SHP77 (cell line): ENCODE data around the gene TELO2.

ENCODE experiments used
- DNase-seq, 2 experiments: peaks; one replicate each; lab custom pipeline; 2025; lab: John Stamatoyannopoulos, UW

TELO2 gene

DNA sequence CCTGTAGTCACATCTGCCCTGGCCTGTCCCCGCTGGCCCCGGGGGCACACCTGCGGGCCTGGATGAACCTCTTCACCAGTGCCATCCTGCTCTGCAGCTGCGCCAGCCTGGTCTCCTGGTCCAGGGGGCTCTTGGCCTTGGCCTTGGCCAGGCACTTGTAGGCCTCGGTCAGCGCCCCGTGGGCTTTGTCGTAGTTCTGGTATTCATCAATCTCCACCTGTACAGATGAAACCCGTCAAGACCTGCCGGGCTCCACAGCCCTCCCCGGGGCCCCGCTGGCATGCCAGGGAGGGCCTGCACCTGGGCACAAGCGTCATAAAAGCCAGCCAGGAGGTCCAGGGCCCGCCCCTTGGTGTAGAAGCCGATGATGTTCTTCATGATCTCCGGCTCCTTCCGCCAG, 26.7 kb downstream of the TELO2 start:
- no peak for DNase-seq

GRCh38 chr16:1520461-1520860, 27.3 kb downstream of the TELO2 start:
- DNase-seq = no peak

GRCh38 chr16:1523581-1524245, 30.6 kb downstream of the TELO2 start:
- DNase-seq = no peak

DNA sequence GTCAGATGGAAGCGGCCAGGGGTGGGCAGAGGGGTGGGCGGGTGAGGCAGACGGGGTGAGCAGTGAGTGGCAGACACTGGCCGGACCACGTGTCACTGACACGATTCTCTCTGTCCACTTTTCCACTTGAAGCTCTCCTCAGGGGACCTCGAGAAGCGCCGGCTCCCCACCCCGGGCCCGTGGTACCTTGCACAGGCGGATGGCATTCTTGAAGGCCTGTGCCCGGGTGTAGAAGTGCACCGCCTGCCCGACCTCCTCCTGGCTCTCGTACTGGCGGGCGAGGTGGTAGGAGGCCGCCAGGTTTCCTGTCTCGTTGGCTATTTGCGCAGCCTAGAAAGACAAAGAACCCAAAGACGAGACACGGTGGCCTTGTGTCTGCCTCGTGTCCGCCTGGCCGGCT, 31.2 kb downstream of the TELO2 start:
- DNase-seq = no peak

GRCh38 chr16:1525871-1526607, 32.9 kb downstream of the TELO2 start:
- DNase-seq = no peak

DNA sequence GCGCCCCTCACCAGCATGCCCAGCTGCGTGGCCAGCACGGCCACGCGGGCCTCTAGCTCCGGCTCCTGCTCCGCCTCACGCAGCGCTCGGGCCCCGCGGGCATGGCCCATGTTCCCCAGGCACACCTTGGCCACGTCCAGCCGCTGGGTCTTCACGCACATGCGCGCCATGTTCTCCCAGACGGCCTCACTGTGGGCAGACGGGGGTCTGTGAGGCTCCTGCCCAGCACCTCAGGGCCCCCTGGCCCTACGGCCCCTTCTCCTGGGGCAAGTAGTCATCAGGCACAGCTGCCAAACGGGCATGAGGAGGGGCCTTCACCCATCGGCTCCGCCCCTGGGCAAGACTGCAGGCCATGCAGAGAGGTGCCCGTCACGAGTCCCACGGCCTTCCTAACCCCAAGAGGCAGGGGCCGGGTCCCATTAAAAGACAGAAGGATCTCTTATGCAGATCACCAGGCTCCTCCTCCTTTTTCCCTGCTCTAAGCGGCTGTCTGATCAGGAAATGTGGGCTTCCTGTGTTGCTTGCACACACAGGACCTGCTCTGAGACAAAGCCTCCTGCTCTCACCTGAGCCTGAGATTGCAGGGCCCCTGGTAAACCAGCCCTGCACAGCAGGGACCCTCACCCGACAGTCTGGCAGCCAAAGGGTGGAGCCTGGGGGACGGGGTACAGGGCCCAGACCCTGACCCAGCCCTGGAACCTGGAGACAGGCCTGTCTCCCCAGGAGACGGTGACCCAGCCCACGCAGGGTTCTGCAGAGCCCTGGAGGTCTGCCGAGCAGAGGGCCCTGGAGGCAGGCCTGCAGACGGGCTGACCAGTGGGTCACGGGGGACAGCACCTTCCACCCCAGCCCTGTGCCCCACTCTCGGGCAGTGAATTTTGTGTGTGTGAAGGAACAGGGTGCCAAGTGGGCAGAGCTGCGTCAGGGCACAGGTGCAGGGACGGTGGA, 33.7 kb downstream of the TELO2 start:
- no peak for DNase-seq

DNA sequence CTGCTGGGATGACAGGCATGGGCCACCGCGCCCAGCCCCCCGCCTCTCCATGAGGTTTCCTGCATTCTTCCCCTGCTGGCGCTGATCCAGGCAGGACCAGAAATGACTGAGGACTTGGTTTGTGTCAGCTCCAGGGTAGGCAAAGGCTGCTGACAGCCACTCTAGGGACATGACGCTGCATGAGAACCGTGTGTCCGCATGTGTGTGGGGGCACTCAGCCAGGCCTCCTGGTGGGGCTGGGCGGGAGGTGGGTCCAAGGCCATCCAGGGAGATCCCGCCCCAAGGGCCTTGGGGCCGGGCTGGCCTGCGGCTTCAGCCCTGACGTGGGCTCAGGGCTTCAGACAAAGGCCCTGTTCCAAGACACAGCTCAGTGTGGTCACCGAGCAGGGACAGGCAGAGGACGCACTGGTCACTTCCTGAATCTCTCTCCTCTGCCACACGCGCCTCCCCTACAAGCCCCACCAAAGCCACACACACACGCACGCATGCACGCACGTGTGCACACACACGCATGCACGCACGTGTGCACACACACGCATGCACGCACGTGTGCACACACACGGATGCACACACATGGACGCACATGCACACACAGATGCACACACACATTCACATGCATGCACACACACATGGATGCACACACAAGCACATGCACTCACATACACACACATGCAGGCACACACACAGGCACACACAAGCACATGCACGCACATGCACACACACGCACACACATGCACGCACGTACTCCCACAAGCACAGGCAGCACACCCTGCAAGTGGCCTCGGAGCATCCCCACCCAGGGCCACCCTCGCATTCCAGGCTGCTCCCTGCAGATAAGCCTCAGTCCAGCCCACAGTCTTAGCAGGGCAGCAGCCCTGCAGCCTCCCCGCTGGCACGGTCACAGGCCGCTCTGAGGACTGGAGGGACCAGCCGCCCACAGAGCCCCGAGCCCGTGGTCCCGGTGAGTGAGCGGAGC, 35.0 kb downstream of the TELO2 start:
- no peak for DNase-seq

DNA sequence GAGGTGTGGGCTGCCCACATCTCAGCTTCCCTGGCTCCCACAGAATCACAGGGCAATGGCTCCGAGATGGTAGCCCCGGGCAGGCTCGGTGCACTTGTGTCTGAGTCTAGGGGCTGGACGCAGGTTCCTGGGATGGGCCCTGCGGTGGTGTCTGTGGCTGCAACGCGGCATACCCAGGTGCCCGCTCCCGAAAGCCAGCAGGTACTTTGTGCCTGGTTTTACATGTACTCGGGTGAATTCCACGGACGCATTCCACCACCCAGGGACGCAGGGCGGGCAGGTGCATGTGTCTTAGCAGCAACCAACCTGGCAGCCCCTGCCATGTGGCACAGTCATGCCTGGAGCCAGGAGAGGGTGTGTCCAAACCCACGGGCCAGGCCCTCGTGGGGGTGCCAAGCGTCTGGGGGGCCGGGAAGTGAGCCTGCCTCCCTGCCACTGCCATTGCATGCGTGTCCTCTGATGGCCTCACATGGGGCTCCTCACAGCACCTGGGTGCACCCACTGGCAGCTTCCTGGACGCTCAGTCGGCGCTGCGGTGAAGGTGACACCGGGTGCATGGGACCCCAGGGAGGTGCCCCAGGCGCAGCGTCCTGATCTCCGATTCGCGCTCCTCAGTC, 35.9 kb downstream of the TELO2 start:
- no peak for DNase-seq

- DNase-seq = no peak
Observed at GRCh38 chr16:1530349-1530882, 37.3 kb downstream of the TELO2 start.

DNA sequence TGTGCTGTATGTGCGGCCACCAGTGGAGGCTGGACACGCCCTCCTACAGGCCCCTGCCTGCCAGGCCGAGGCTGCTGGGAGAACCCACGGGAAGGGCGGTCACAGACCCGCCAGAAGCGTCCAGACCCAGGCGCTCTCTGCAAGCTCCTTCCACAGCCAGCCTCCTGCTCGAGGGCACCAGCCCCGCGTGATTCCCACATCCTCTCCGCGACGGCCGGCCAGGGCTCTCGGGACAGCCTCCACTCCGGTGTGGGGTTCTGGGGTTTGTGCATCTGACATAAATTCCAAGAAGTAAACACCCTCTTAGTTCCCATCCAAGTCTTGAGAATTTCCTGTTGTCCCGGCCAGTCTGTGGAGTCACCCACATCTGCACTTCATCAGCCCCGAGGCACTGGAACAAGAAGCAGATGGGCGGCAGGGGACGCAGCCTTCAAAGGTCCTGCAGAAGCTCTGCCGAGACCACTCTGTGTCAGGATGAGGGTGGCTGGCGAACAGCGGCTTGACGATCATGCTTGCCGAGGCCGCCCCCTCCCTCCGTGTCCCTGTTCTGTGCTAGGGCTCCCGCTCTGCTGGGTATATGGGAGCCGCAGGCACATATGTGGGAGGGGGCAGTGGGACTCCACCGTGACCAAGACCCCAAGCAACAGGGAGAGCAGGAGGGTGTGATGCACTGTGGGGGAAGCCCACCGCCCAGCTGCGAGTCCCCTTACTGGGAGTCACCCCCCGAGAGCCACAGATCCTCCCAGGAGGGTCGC, 37.9 kb downstream of the TELO2 start:
- DNase-seq = no peak

- DNase-seq = no peak
Observed at GRCh38 chr16:1531638-1531910, 38.4 kb downstream of the TELO2 start.

- no peak for DNase-seq
Observed at GRCh38 chr16:1532081-1532760, 39.1 kb downstream of the TELO2 start.

DNA sequence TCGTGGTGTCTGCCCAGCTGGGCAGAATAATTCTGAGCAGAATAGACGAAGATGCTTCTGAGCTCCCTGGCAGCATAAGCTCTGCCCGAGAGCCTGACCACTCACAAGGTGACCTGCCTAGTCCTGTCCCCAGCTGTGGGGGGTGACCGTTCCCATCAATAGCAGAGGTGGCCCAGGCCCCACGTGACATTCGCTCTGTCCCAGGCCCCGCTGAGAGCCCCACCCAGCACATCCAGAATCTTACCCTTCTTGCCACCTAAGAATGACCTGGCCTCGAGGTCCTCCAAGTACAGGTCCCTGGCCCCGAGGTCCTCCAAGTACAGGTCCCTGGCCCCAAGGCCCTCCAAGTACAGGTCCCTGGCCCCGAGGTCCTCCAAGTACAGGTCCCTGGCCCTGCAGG, 39.6 kb downstream of the TELO2 start:
- DNase-seq = no peak

DNA sequence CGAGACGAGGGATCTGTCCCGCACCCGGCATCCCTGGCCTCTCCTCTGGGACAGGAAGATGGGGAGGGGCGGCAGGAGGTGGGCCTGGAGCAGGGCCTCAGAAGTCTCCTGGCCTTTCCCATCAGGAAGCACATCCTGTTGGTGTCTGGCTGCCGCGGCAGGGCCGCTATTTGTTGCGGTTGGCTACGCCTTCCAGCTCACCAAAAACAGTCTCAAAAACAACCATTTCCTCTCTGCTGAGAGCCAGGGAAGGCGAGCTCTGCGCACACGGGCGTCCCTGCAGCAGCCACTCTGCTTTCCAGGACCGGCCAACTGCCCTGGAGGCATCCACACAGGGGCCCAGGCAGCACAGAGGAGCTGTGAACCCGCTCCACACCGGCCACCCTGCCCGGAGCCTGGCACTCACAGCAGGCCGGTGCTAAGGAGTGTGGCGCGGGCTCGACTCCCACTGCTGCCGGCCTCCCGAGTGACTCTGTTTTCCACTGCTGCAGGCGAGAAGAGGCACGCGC, 40.3 kb downstream of the TELO2 start, which contains the start of gene TMEM204:
Gene TMEM204 (plus strand): TSS at position 224 of the 509 bp plus-strand sequence. CDS start 610 bp downstream, outside the sequence.
- DNase-seq = no peak

- no peak for DNase-seq
Observed at GRCh38 chr16:1534021-1535020, 41.2 kb downstream of the TELO2 start.

DNA sequence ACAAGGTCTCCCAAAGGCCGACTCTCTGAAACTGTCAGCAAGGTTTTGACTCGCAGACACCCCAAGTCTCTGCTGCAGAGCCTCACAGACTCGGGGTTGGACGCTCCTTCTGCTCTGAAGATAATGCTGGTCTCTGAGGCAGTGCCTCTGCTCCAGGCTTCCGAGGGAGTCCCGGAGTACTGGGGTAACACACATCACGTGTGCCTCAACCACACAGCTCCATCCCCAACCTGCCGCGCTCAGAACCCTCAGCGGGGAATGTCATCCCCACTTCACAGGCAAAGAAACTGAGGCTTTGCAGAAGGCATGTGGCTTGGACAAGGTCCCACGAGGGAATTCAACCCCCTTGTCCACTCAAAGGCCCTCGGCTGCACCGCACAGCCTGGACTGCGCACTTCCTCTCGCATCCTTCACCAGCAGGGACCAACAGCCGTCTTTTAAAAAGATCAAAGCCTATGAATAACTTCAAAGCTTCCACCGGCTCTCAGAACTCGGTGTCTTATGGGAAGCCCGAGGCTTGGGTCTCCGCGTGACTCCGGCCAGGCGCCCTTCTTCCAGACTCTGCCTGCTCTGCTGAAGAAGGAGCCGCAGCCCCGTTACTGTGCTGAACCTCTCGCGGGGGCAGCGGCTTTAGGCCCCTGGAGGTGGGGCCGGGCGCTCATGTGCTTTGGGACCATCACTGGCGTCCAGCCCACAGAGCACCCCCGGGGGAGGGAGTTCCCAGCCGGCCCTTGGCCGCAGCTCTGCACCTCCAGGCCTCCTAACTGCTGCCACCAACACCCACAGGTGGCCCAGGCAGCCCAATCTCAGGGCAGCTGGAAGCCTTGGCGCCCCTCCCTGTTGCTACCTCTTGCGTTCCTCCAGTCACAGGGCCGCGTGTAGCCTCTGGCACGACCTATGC, 42.5 kb downstream of the TELO2 start:
- no peak for DNase-seq

DNA sequence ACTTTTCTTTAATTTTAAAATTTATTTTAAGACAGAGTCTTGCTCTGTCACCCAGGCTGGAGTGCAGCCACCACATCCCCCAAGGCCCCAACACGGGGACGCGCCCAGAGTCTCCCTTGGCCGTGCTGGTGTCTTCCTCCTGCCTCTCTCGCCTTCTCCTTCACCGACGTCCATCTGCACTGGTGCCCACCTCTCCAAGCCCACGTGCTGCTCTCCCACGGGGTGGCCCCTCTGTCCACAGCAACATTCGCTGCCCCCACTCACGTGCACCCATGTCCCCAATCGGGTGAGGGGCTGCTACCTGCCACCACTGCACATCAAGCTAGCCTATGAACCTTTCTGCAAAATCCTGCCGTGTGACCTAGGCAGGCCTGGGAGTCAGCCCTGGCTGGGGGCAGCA, 43.4 kb downstream of the TELO2 start:
- DNase-seq = no peak
